Stimulated activated naive CD4-positive, alpha-beta T cell (primary cell): ENCODE measurements around the gene PLA1A.
"Not testable (repeated sequence)": the region's sequence is repeated elsewhere in the genome, so short reads cannot be mapped to it uniquely, and the experiment has no call there.

ENCODE experiments used
- DNase-seq, 6 experiments: peaks; one replicate each; lab custom pipeline; 2025; lab: John Stamatoyannopoulos, UW

The PLA1A gene

DNA sequence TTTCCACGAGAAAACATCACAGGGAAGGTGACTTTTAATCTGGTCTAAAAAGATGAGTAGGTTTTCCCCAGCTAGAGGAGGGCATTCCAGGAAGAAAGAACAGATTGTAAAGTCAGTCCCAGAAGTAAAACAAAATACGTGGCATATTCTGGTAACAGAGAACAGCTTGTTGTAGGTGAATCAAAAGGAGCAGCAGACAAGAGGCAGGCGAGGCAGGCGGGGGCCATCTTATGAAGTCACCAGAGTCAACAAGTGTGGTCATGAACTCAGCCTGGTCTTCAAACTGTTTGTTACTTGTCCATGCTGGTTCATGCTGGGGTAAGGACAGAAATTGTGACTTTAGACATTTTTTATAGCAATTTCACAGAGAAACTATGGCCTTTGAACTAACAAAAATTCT, 66.7 kb downstream of the PLA1A start:
- DNase-seq: no peak

DNA sequence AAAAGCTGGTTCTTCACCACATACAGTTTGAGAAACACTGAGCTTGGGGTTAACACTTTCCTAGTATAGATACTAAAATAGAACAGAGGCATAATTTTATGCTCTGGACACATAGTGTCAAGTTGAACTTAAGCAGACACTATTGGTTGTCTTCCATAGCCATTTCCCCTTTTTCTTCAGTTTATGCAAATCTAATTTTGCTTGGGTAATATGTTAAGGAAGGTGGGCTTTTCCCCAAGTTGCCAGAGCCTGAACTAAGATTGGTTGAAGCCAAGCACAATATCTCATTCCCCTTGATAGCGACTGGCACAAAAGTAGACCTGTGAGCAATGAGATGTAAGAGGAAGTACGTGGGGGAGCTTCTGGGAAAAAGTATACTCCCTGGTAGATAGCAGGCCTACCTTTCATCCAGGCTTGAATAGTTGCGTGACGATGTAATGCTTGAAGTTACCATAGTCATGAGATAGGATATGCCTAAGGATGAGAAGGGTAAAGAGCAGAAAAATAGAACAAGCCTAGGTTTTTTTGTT, 67.2 kb downstream of the PLA1A start:
- no peak for DNase-seq

DNA sequence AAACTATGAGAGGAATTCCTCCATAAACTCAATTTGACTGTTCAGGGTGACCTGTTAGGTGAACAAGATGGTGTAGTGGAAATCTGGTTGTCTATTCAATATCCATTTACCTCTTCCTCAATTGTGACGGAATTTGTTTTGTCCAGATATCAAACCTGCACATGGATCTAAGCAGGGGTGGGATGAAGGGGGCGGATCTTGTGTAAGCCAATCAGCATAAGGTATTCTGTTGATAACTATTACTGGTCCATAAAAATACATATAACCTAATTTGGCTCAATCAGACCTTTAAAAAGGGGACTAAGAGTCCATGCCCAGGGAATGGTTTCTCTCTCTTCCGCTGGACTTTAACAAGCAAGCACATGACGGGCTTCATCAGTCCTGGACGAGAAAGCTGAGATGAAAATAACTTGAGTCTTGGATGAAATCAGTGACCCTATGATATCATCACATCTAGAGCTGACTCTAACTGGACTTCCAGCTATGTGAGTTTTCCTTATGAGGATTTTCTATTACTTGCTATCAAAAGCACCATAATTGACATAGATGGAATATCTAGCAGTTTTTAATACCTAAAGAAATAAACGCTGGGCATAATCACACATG, 68.4 kb downstream of the PLA1A start:
- no peak for DNase-seq

DNA sequence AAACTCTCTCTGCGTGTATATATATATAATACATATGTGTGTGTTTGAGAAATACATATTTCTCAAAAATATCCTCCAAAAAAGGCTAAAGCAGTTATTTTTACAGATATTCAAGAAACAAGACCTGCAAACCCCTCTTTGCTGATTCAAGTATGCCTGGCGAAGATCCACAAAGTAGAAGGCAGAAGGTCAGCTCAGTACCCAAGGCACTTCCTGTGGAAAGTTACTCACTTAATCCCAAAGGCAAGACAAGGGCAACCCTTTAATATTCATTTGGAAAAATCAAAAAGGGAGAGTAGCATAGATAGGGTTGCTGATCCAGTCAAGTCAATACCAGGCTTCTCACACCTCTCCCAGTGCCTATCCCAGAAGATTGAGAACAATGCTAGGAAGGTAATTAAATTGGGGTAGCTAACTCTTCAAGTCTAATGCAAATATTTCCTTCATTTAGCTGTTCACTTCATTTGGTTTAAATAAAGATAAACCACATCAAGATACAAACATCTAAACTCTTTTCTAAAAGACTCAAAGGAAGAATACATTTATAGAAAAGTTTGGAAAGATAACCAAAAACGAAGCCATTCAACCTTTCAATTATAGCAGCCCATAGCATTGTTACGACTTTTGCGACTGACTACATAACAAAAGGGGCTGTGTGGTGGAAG, 72.4 kb downstream of the PLA1A start:
- DNase-seq: no peak

DNA sequence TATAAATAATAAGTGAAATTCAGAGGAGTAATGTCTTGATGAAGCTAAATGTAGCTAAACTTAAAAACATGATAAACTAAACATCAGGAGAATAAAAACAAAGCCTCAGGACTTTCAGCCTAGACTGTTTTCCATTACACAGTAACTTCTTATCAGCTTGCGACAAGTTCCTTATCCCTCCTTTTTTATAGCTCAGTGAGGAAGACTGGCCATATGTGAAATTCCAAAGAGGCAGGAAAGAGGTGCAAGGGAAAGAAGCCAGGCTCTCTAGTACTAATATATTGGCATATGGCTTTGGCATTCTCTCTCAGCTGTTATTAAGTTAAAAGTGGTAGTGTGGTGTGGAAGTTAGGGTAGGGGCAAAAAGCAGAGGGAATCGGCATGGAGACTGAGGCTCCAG, 75.1 kb downstream of the PLA1A start:
- DNase-seq: no peak

DNA sequence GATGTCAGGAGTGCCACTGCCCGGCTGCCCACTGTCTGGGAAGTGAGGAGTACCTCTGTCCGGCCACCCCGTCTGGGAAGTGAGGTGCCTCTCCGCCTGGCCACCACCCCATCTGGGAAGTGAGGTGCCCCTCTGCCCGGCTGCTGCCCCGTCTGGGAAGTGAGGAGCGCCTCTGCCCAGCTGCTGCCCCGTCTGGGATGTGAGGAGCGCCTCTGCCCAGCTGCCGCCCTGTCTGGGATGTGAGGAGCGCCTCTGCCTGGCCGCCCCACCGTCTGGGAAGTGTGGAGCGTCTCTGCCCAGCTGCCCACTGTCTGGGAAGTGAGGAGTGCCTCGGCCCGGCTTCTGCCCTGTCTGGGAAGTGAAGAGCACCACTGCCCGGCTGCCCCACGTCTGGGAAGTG, 76.2 kb downstream of the PLA1A start:
- no peak for DNase-seq

DNA sequence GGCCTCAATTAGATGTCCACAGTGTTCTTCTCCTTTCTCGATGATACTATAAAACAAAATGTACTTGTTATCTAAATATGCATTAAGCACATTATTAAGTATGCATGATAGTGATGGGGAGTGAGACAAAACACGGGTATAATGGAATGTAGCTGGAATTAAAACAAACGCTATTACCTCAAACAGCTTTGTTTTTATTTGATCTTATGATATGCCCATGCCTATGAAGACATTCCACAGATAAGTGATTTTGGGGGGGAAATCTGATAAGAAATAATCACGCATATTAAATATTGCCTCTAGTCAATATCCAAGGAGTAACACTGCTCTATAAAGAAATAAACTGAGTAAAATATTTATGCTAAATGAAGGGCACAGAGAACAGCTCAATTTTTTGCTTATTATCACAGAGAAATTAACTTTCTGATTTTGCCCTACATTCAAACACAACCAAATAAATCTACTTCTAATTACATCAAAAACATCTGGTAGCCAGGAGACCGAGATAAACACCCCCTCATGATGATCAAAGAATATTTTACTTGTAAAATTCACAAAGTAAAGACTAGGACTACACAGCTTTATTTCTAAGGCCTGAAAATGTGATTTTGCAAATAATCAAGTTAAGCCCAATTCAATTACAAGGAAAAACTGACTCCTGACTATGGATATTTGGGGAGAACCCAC, 77.6 kb downstream of the PLA1A start:
- no peak for DNase-seq

DNA sequence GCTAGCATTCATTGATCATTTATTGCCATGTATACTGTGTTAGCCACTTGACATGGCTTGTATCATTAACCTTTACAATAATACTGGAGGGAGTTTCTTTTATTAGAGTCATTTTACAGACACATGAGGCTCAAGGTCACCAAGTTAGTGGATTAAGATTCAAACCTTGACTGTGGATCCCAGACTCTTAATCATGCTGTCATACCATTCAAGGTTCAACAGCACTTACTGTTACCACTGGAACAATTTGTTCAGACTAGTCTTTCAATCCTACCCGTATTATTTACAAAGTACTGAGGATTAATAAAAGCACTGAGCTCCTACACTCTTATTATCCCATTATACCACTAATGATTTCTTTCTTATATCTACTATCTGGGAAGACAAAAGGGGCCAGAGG, 78.3 kb downstream of the PLA1A start:
- no peak for DNase-seq

DNA sequence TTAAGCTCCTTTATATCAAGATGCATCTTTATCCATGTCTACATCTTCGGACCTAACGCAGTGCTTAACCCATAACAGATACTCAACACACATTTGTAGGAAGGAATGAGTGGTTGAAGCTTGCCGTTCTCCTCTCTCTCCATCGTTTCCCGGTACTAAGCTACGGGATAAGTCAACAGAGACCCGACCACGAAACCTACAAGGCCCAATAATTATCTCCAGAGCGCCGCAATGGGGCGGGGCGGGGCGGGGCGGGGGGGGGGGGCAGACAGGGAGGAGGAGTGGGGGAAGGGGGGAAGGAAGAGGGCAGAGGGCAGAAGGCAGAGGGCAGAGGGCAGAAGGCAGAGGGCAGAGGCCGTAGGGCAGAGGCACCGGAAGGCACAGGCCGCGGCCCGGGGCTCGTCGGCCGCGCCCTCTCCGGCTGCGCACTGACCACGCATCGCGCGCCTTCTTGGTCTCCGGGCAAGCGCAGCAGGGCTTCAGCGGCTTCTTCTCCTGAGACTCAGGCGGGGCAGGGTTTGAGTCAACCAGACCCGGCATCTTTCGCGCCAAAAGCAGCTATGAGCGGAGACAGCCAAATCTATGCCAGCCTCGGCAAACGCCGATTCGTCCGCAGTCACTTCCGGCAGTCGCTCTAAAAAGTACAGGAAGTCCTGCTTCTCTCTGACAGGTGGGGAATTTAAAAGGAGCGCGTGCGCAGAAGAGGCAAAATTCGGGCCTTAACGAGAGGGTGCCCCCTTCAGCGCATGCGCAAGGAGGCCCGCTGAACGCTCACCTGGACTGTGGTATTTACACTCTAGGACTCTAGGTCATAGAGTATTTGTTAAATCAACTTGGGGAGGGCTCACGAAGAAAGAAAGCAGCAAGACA, 79.3 kb downstream of the PLA1A start, which contains the start of gene COX17:
Gene COX17, minus strand, starts transcription at position 636 of the 870 bp plus-strand sequence. Its CDS starts 96 bp downstream, at position 540.
- peak; percentile 90 to 97 (median 95) for DNase-seq

DNA sequence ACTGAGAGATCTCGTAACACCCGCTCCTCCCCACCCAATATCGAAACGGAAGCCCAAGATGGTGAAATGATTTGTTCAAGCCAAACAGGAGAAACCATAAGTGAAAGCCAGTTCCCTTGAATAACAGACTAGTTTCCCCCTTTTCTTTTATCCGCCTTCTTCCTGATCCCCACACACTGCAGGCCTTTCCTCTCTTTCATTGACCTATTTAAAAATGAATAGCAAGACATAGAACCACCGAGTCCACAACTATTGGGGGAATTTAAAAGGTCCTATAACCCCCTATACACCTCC, 79.9 kb downstream of the PLA1A start:
- no peak for DNase-seq

DNA sequence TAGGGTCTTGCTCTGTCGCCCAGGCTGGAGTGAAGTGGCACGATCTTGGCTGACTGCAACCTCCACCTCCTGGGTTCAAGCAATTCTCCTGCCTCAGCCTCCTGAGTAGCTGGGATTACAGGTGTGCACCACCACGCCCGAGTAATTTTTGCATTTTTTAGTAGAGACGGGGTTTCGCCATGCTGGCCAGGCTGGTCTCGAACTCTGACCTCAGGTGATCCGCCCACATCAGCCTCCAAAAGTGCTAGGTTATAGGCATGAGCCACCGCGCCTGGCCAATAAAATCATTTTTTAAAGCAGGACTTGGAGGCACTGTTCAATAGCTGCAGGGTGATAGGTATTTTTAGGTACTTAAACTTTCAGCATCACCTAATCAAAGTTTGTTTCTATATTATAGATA, 80.5 kb downstream of the PLA1A start:
- not testable (repeated sequence) for DNase-seq
